GM12873 (cell line): Measurements from ENCODE around the gene COG7.

Source experiments
- CTCF ChIP-seq: IDR thresholded peaks from 2 replicates; pipeline ENCODE4 v1.5.1; 2012; ENCODE audit warnings: low read depth, mild to moderate bottlenecking, moderate library complexity, low read length, control low read depth; ENCODE audit not compliant: insufficient read depth; ENCODE audit errors: missing control alignments

COG7 gene

DNA sequence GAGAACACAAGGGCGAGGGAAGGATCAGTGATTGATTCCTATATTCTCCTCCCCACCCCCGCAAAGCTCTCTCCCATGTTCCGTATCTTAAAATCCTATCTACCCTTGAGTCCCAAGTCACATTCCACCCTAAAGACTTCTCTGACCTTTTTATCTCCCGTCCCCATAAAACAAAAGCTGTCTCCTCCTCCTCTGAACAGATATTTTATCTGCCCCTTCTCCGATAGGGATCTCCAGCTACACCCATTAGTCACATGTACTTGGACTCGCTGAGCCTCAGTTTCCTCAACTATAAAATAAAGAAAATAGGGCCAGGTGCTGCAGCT lies 44.5 kb upstream of the COG7 start:
- no peak for TF ChIP-seq CTCF

- TF ChIP-seq CTCF: no peak
Observed at GRCh38 chr16:23496821-23497542, 44.0 kb upstream of the COG7 start.

- no peak for TF ChIP-seq CTCF
Observed at GRCh38 chr16:23495671-23496070, 42.7 kb upstream of the COG7 start.

DNA sequence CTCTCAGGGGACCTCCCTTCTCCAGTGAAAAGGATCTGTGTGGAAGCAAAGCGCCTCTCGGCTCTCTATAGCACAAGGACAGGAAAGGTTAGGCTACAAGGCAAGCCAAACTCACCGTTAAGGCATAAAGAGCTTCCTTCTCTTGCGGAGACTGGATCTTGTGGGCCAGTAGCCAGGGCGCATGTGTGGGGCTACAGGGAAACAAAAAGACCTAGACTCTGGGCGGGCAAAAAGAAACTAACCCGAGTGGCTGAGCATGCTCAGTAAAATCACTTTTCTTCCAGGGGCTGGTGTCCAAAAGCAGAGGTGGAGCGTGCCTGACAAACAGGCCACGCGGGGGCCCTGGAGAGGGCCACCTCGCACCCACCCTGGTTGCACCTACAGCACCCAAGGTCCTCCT lies 41.2 kb upstream of the COG7 start:
- TF ChIP-seq CTCF: no peak

DNA sequence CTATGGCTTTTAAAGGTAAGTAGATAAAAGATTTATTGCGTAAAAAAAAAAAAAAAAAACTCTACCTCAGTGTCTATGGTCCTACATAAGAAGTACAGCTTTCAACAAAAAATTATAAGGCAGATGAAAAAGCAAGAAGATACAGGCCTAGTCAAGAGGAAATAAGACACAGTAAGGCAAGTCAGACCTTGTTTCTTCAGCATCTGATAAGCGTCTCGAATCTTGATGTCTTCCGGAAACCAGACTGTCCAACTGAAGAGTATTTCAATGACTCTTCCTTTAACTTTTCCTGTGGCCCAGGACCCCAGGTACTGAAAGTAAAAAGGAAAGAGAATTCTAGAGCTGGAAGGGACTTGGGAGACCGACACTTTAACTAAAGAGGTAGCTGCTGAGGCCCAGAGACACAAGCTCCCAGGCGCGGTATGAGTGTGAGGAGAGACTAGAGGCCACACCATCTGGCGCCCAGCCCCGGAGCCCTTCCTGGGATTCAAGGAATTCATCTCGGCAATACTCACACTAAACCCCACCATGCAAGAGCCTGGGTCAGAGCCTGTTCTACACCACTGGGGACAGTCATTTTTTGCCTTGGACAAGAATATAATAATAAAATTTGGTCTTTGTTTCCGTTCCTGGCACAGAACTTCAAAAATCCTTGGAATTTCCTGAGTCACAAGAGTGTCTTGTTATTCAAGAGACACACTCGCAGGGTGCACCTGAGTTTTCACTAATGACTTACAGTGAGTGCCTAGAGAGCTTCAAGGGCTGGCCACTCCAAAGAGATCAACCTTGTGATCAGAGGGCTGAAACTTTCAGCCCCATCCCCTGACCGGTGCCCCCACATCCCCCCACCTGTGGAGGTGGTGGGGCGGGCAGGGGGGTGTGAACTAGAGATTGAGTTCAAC lies 38.8 kb upstream of the COG7 start:
- TF ChIP-seq CTCF: no peak

GRCh38 chr16:23486480-23486879 lies 33.5 kb upstream of the COG7 start:
- TF ChIP-seq CTCF: no peak

DNA sequence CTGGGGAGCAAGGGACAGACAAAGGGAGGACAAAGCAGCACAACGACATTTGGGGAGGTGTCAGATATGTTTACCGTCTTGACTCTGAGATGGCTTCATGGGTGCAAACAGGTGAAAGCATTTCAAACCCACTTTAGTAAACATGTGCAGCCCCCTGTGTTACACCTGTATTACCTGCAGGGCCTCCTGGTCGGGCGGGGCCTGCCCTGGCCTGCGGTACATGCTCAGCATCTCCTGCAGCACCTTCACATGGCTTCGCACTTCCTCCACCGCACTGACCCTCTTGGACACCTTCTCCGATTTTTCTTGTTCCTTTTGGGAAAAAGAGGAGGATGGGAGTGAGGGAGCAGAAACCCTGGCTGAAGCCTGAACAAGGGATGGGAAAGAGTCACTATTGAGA lies 32.9 kb upstream of the COG7 start:
- TF ChIP-seq CTCF: no peak
